Measurements from ENCODE around the gene TMED10. TPM values are rescaled to one million over a fixed set of nuclear protein-coding genes. Genes with fewer than 3 reads are reported as not detected.

TMED10 gene
- total and polyA plus RNA-seq, 4 experiments from 2014 or later: 202 to 425 (median 278) TPM

DNA sequence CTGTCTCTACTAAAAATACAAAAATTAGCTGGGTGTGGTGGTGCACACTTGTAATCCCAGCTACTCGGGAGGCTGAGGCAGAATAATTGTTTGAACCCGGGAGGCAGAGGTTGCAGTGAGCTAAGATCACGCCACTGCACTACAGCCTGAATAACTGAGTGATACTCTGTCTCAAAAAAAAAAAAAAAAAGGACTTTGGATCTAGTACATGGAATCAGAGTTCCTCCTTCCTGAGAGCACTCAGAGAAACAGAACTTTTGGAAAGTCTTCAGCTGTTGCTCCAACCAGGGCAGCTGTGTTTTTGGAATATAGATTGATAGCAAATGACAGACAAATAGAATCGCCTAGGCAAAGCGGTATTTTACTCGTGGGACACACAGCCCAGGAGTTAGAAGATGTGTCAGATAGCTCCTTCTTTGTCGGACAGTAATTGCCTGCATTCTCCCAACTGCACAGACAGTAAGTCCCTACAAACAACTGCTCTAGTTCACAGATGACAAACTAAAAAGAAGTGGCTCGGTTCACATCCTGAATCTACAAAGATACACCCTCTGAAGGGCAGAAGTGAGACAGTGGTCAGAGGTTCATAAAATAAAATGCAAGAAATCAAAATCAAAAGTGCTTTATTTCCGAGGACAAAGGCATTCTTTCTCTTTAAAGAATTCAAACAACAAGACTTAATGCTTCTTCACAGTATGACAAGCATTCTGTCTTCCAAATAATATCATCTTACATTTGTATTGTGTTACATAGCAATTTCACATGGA, 32.5 kb downstream of the TMED10 start:
- peaks cover 20 to 37% of the 10 kb centered on the region in 2 donors for H3K36me3 Mint-ChIP-seq
- Histone ChIP-seq H3K4me3 (ENCODE audit: low read length in 2 of 2) (no peak overlapping the region), H3K36me3 (ENCODE audit: insufficient read depth, low read length) (peaks cover 10% of the 10 kb centered on the region), H3K27ac (ENCODE audit: low read depth, low read length) (no peak overlapping the region), H3K9me3 (ENCODE audit: control insufficient read depth in 1 of 2, low read length in 2 of 2) (no peaks in the 10 kb centered on the region), H3K4me1 (ENCODE audit: insufficient read depth, low read length) (peaks cover 65% of the 10 kb centered on the region), H3K27me3 (ENCODE audit: insufficient read depth, low read length) (no peaks in the 10 kb centered on the region)
- H3K27me3 Mint-ChIP-seq: no peaks in the 10 kb centered on the region
- POLR2A ChIA-PET (ENCODE audit: partially characterized antibody): interaction anchor here (1.0 kb wide), 1 partner anchor 280 kb away, joined by 3 read pairs; no protein-coding TSS in a partner anchor
- peak overlapping the region in 1 of 8 donors; percentile 63 for H3K4me3 Mint-ChIP-seq
- peak overlapping the region in 5 of 7 donors; percentile 26 to 84 (median 35) for H3K27ac Mint-ChIP-seq
- no peaks in the 10 kb centered on the region for H3K9me3 Mint-ChIP-seq
- peaks cover 50 to 83% (median 66%) of the 10 kb centered on the region in 4 donors for H3K4me1 Mint-ChIP-seq
- intact Hi-C loops (cut with micrococcal nuclease): loop anchor here (5.0 kb wide), 1 partner anchor 33 kb away; the partner anchor contains the start of gene TMED10
- CTCF ChIA-PET (ENCODE audit: partially characterized antibody): interaction anchor here (0.8 to 12.3 kb wide), 6 partner anchors 9 to 156 kb away, joined by 3 to 250 read pairs (median 4); no protein-coding TSS in a partner anchor
- DNase-seq: no peak

DNA sequence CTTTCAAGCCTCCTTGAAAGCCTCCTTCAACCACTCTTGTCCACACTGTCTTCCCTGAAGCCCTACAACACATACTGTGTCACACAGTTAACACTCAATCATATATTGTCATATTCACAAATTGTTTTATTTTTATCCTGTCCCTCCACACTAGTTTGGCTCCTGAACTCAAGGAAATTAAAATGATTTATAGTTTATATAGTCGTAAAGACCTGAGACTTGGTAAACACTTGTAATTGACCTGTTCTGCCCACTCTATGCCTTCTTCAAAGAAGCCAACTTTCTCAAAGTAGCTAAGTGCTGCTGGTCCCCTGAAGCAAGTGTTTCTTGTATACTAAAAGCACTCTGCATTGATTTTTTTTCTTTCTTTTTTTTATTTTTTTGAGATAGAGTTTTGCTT, 33.9 kb downstream of the TMED10 start:
- H3K27ac ChIP-seq (ENCODE audit: low read depth, low read length): no peak overlapping the region
- H3K4me1 ChIP-seq (ENCODE audit: insufficient read depth, low read length): peaks cover 76% of the 10 kb centered on the region
- Mint-ChIP-seq H3K9me3 (no peaks in the 10 kb centered on the region), H3K4me1 (peaks cover 51 to 81% (median 66%) of the 10 kb centered on the region in 4 donors), H3K27ac (peak overlapping the region; percentile 24 to 93 (median 58)), H3K36me3 (peaks cover 20 to 37% of the 10 kb centered on the region in 2 donors), H3K27me3 (no peaks in the 10 kb centered on the region), H3K4me3 (no peak overlapping the region)
- H3K4me3 ChIP-seq (ENCODE audit: low read length in 2 of 2): no peak overlapping the region
- H3K36me3 ChIP-seq (ENCODE audit: insufficient read depth, low read length): peaks cover 10% of the 10 kb centered on the region
- POLR2A ChIA-PET (ENCODE audit: partially characterized antibody): interaction anchor here (0.6 to 2.4 kb wide), 3 partner anchors 33 to 281 kb away, joined by 3 to 9 read pairs (median 3); no protein-coding TSS in a partner anchor
- H3K27me3 ChIP-seq (ENCODE audit: insufficient read depth, low read length): no peaks in the 10 kb centered on the region
- intact Hi-C loops (cut with micrococcal nuclease): loop anchor here (1.0 to 5.0 kb wide), 2 partner anchors 35 to 154 kb away; partner anchors contain the start of gene TMED10
- no peak for DNase-seq
- CTCF ChIA-PET (ENCODE audit: partially characterized antibody): interaction anchor here (0.6 to 12.3 kb wide), 5 partner anchors 13 to 157 kb away, joined by 3 to 250 read pairs (median 3); no protein-coding TSS in a partner anchor
- no peaks in the 10 kb centered on the region for H3K9me3 ChIP-seq (ENCODE audit: control insufficient read depth in 1 of 2, low read length in 2 of 2)

GRCh38 chr14:75141967-75142366, 34.4 kb downstream of the TMED10 start:
- Mint-ChIP-seq H3K4me3 (peak overlapping the region in 3 of 8 donors; percentile 1 to 16 (median 7)), H3K27me3 (no peaks in the 10 kb centered on the region), H3K9me3 (no peaks in the 10 kb centered on the region), H3K4me1 (peaks cover 50 to 78% (median 63%) of the 10 kb centered on the region in 4 donors), H3K27ac (peak overlapping the region; percentile 56 to 93 (median 80)), H3K36me3 (peaks cover 20 to 34% of the 10 kb centered on the region in 2 donors)
- intact Hi-C loops (cut with micrococcal nuclease): loop anchor here (1.0 to 5.0 kb wide), 2 partner anchors 35 to 154 kb away; partner anchors contain the start of gene TMED10
- DNase-seq: peak; percentile 37 to 63 (median 51)
- CTCF ChIA-PET (ENCODE audit: partially characterized antibody): interaction anchor here (0.6 to 12.3 kb wide), 6 partner anchors 12 to 166 kb away, joined by 3 to 250 read pairs (median 6); no protein-coding TSS in a partner anchor
- H3K27ac ChIP-seq (ENCODE audit: low read depth, low read length): no peak overlapping the region
- H3K27me3 ChIP-seq (ENCODE audit: insufficient read depth, low read length): no peaks in the 10 kb centered on the region
- peaks cover 72% of the 10 kb centered on the region for H3K4me1 ChIP-seq (ENCODE audit: insufficient read depth, low read length)
- no peaks in the 10 kb centered on the region for H3K9me3 ChIP-seq (ENCODE audit: control insufficient read depth in 1 of 2, low read length in 2 of 2)
- no peak overlapping the region for H3K4me3 ChIP-seq (ENCODE audit: low read length in 2 of 2)
- peaks cover 10% of the 10 kb centered on the region for H3K36me3 ChIP-seq (ENCODE audit: insufficient read depth, low read length)
- POLR2A ChIA-PET (ENCODE audit: partially characterized antibody): interaction anchor here (2.4 kb wide), 1 partner anchor 34 kb away, joined by 9 read pairs; no protein-coding TSS in a partner anchor

DNA sequence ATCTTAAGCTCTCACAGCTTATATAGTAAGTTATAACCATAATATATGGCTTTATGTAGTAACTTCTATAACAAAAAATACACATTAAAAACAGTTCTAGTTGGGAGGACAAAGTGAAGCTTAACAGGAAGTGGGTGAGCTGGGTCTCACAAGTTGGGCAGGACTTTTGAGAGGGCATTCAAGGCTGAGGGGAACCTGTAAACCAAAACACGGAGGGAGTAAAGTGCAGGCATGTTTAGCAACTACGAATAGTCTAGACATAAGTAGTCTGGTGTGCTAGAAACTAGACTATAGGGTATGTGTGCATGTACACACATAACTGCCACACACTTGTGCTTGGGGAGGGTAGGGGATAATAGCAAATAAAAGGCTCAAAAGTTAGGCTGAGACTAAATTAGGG, 35.4 kb downstream of the TMED10 start:
- no peak overlapping the region for H3K4me3 ChIP-seq (ENCODE audit: low read length in 2 of 2)
- POLR2A ChIA-PET (ENCODE audit: partially characterized antibody): interaction anchor here (2.4 kb wide), 1 partner anchor 35 kb away, joined by 9 read pairs; no protein-coding TSS in a partner anchor
- peaks cover 10% of the 10 kb centered on the region for H3K36me3 ChIP-seq (ENCODE audit: insufficient read depth, low read length)
- Mint-ChIP-seq H3K27me3 (no peaks in the 10 kb centered on the region), H3K27ac (peak overlapping the region in 6 of 7 donors; percentile 17 to 93 (median 68)), H3K36me3 (peaks cover 12 to 26% of the 10 kb centered on the region in 2 donors), H3K4me1 (peaks cover 42 to 69% (median 54%) of the 10 kb centered on the region in 4 donors), H3K9me3 (no peaks in the 10 kb centered on the region), H3K4me3 (peak overlapping the region in 1 of 8 donors; percentile 51)
- DNase-seq: no peak
- no peak overlapping the region for H3K27ac ChIP-seq (ENCODE audit: low read depth, low read length)
- H3K27me3 ChIP-seq (ENCODE audit: insufficient read depth, low read length): no peaks in the 10 kb centered on the region
- CTCF ChIA-PET (ENCODE audit: partially characterized antibody): interaction anchor here (0.7 to 12.3 kb wide), 5 partner anchors 11 to 348 kb away, joined by 3 to 250 read pairs (median 9); no protein-coding TSS in a partner anchor
- intact Hi-C loops (cut with micrococcal nuclease): loop anchor here (5.0 kb wide), 1 partner anchor 36 kb away; the partner anchor contains the start of gene TMED10
- H3K4me1 ChIP-seq (ENCODE audit: insufficient read depth, low read length): peaks cover 63% of the 10 kb centered on the region
- no peaks in the 10 kb centered on the region for H3K9me3 ChIP-seq (ENCODE audit: control insufficient read depth in 1 of 2, low read length in 2 of 2)

GRCh38 chr14:75140620-75141019, 35.8 kb downstream of the TMED10 start:
- peaks cover 59% of the 10 kb centered on the region for H3K4me1 ChIP-seq (ENCODE audit: insufficient read depth, low read length)
- intact Hi-C loops (cut with micrococcal nuclease): loop anchor here (5.0 kb wide), 1 partner anchor 37 kb away; the partner anchor contains the start of gene TMED10
- peaks cover 12% of the 10 kb centered on the region for H3K36me3 ChIP-seq (ENCODE audit: insufficient read depth, low read length)
- H3K27me3 ChIP-seq (ENCODE audit: insufficient read depth, low read length): no peaks in the 10 kb centered on the region
- ChIA-PET CTCF (ENCODE audit: partially characterized antibody) (interaction anchor here (0.7 to 12.3 kb wide), 5 partner anchors 11 to 349 kb away, joined by 3 to 250 read pairs (median 9); no protein-coding TSS in a partner anchor), POLR2A (ENCODE audit: partially characterized antibody) (no interaction called here)
- Mint-ChIP-seq H3K4me3 (no peak overlapping the region), H3K9me3 (no peaks in the 10 kb centered on the region), H3K4me1 (peaks cover 41 to 65% (median 53%) of the 10 kb centered on the region in 4 donors), H3K27me3 (no peaks in the 10 kb centered on the region), H3K36me3 (peaks cover 12 to 28% of the 10 kb centered on the region in 2 donors), H3K27ac (peak overlapping the region in 1 of 7 donors; percentile 17)
- no peaks in the 10 kb centered on the region for H3K9me3 ChIP-seq (ENCODE audit: control insufficient read depth in 1 of 2, low read length in 2 of 2)
- DNase-seq: no peak
- no peak overlapping the region for H3K27ac ChIP-seq (ENCODE audit: low read depth, low read length)
- no peak overlapping the region for H3K4me3 ChIP-seq (ENCODE audit: low read length in 2 of 2)

GRCh38 chr14:75139185-75139584, 37.2 kb downstream of the TMED10 start:
- CTCF ChIA-PET (ENCODE audit: partially characterized antibody): interaction anchor here (0.7 to 12.3 kb wide), 5 partner anchors 9 to 170 kb away, joined by 3 to 250 read pairs (median 5); partner anchors contain the start of gene NEK9
- intact Hi-C loops (cut with micrococcal nuclease): no loop called here
- peaks cover 44% of the 10 kb centered on the region for H3K4me1 ChIP-seq (ENCODE audit: insufficient read depth, low read length)
- Mint-ChIP-seq H3K9me3 (no peaks in the 10 kb centered on the region), H3K27me3 (no peaks in the 10 kb centered on the region), H3K4me3 (peak overlapping the region in 3 of 8 donors; percentile 4 to 40 (median 12)), H3K27ac (peak overlapping the region; percentile 2 to 88 (median 57)), H3K36me3 (peaks cover 15 to 28% of the 10 kb centered on the region in 2 donors), H3K4me1 (peaks cover 33 to 52% (median 42%) of the 10 kb centered on the region in 4 donors)
- no peak overlapping the region for H3K27ac ChIP-seq (ENCODE audit: low read depth, low read length)
- no peak for DNase-seq
- peaks cover 15% of the 10 kb centered on the region for H3K36me3 ChIP-seq (ENCODE audit: insufficient read depth, low read length)
- H3K27me3 ChIP-seq (ENCODE audit: insufficient read depth, low read length): no peaks in the 10 kb centered on the region
- H3K9me3 ChIP-seq (ENCODE audit: control insufficient read depth in 1 of 2, low read length in 2 of 2): no peaks in the 10 kb centered on the region
- no peak overlapping the region for H3K4me3 ChIP-seq (ENCODE audit: low read length in 2 of 2)
- POLR2A ChIA-PET (ENCODE audit: partially characterized antibody): interaction anchor here (0.9 to 1.8 kb wide), 3 partner anchors 18 to 155 kb away, joined by 3 to 8 read pairs (median 3); partner anchors contain the start of gene EIF2B2
